VCaP (cell line): ENCODE data around the gene PODXL.
A peak's percentile ranks its signal among the peaks of the same experiment; 100 is the strongest.

ENCODE experiments used
- H3K27ac ChIP-seq: fragments of 450-650 bp; 2 replicates; pipeline ENCODE4 v1.5.1; 2017
- CTCF ChIP-seq: fragments of 450-650 bp; conservative IDR thresholded peaks from 2 replicates; pipeline ENCODE4 v1.5.1; 2017; ENCODE audit warnings: mild to moderate bottlenecking, moderate library complexity

The PODXL gene

GRCh38 chr7:131487217-131487616, 69.2 kb downstream of the PODXL start:
- no peak for TF ChIP-seq CTCF
- peak overlapping the region; percentile 15; the same call in 1 of the 2 replicates for H3K27ac ChIP-seq

- TF ChIP-seq CTCF = no peak
- H3K27ac ChIP-seq = peak overlapping the region; percentile 15
Observed at GRCh38 chr7:131486346-131486745, 70.1 kb downstream of the PODXL start.

GRCh38 chr7:131483586-131483985, 72.8 kb downstream of the PODXL start:
- TF ChIP-seq CTCF = no peak
- no peak overlapping the region for H3K27ac ChIP-seq

GRCh38 chr7:131482800-131483199, 73.6 kb downstream of the PODXL start:
- TF ChIP-seq CTCF = no peak
- no peak overlapping the region for H3K27ac ChIP-seq

- peak overlapping the region; percentile 40 for H3K27ac ChIP-seq
- no peak for TF ChIP-seq CTCF
Observed at GRCh38 chr7:131480384-131481315, 75.8 kb downstream of the PODXL start.

- no peak overlapping the region for H3K27ac ChIP-seq
- TF ChIP-seq CTCF = no peak
Observed at GRCh38 chr7:131476740-131477139, 79.7 kb downstream of the PODXL start.

- no peak for TF ChIP-seq CTCF
- H3K27ac ChIP-seq = no peak overlapping the region
Observed at GRCh38 chr7:131471250-131472004, 85.0 kb downstream of the PODXL start.
